Left lung (tissue), 10 donors: ENCODE measurements around the gene TDG. TPM values are rescaled to one million over a fixed set of nuclear protein-coding genes. Genes with fewer than 3 reads are reported as not detected.

Experiments used
- ATAC-seq: fragments of 200-7000 bp; cut with Tn5 transposase; one replicate; pipeline ENCODE4 v1.9.1; 2020; ENCODE audit warnings: moderate library complexity
- DNase-seq, 4 donors: peaks; one replicate each; pipeline ENCODE4 v3.0.0-alpha.2; 2013 to 2020
- H3K27ac ChIP-seq, 2 donors: fragments of 200-600 bp; sonication (generic) in 1 of 2; one replicate each; pipeline versions ENCODE4 v1.5.0 to v1.8.0; 2020 to 2021
- H3K27me3 ChIP-seq, 2 donors: fragments of 200-600 bp; sonication (generic) in 1 of 2; one replicate each; pipeline versions ENCODE4 v1.5.0 to v1.8.0; 2020 to 2021
- H3K36me3 ChIP-seq, 2 donors: fragments of 200-600 bp; sonication (generic) in 1 of 2; one replicate each; pipeline versions ENCODE4 v1.5.0 to v1.8.0; 2020 to 2021
- H3K4me1 ChIP-seq, 2 donors: fragments of 200-600 bp; one replicate each; pipeline ENCODE4 v1.8.0; 2021
- H3K4me3 ChIP-seq, 2 donors: fragments of 200-600 bp; sonication (generic) in 1 of 2; one replicate each; pipeline versions ENCODE4 v1.5.0 to v1.8.0; 2020 to 2021; ENCODE audit warnings: mild to moderate bottlenecking in 1 of 2
- H3K9me3 ChIP-seq, 2 donors: fragments of 200-600 bp; sonication (generic) in 1 of 2; one replicate each; pipeline versions ENCODE4 v1.5.0 to v1.8.0; 2020 to 2021
- CTCF ChIP-seq, 2 donors: fragments of 200-600 bp; sonication (generic) in 1 of 2; IDR thresholded peaks; one replicate each; pipeline versions ENCODE4 v1.5.0 to v1.8.0; 2021; ENCODE audit warnings: antibody characterized with exemption in 2 of 2
- intact Hi-C, 2 donors: fragments of 100-400 bp; cut with DNase I; formaldehyde crosslinking; loops; one replicate each; pipeline versions ENCODE4 v1.11.2 to v1.14.2; 2022
- polyA plus RNA-seq, 6 donors: library from polyadenylated mRNA; unstranded; fragments of 120-200 nt; gene quantifications; one replicate each; pipeline ENCODE4 v1.2.1, GENCODE V29; 2013; ENCODE audit not compliant: insufficient read length in 6 of 6
- total RNA-seq, 2 donors: library from RNA; stranded (reverse); fragmentation: NEBNext Ultra II Directional; extraction: Animal tissue kit (Norgen Biotek cat#: 25700); gene quantifications; one replicate each; pipeline ENCODE4 v1.2.1, GENCODE V29; 2021
- donor health status: DM: no; HTN: yes; CAD: no.
- donor health status: DM: no; HTN: no; CAD: no.

The TDG gene
- total and polyA plus RNA-seq, 8 donors = 20.5 to 61.2 (median 48.7) TPM

- no peaks in the 10 kb centered on the region for H3K4me1 ChIP-seq
- H3K36me3 ChIP-seq = peaks cover 0 to 83% of the 10 kb centered on the region in 2 donors
- intact Hi-C loops = no loop called here
- no peak overlapping the region for H3K27ac ChIP-seq
- no peak overlapping the region for H3K4me3 ChIP-seq
- H3K9me3 ChIP-seq = no peaks in the 10 kb centered on the region
- DNase-seq (no peak), ATAC-seq (no peak)
- TF ChIP-seq CTCF (IDR thresholded peaks at IDR 0.05) = no peak
- H3K27me3 ChIP-seq = no peaks in the 10 kb centered on the region
Measured at GRCh38 chr12:103986829-103987228, 21.2 kb downstream of the TDG start.

- no peak for ATAC-seq
- Histone ChIP-seq H3K9me3 (no peaks in the 10 kb centered on the region), H3K4me1 (no peaks in the 10 kb centered on the region), H3K27me3 (no peaks in the 10 kb centered on the region), H3K4me3 (no peak overlapping the region), H3K27ac (no peak overlapping the region), H3K36me3 (peaks cover 0 to 21% of the 10 kb centered on the region in 2 donors)
- no peak for TF ChIP-seq CTCF (IDR thresholded peaks at IDR 0.05)
- no peak for DNase-seq
- intact Hi-C loops = no loop called here
Measured at GRCh38 chr12:103994235-103994634, 28.6 kb downstream of the TDG start.

GRCh38 chr12:103996595-103996994 is 30.9 kb downstream of the TDG start:
- Histone ChIP-seq H3K9me3 (no peaks in the 10 kb centered on the region), H3K36me3 (no peaks in the 10 kb centered on the region), H3K4me1 (no peaks in the 10 kb centered on the region), H3K27ac (no peak overlapping the region), H3K27me3 (no peaks in the 10 kb centered on the region), H3K4me3 (no peak overlapping the region)
- DNase-seq (no peak), ATAC-seq (no peak)
- intact Hi-C loops = no loop called here
- TF ChIP-seq CTCF (IDR thresholded peaks at IDR 0.05) = no peak

- H3K36me3 ChIP-seq = no peaks in the 10 kb centered on the region
- ATAC-seq (no peak), DNase-seq (peak in 1 of 4 donors; percentile 10)
- H3K27me3 ChIP-seq = no peaks in the 10 kb centered on the region
- intact Hi-C loops = no loop called here
- no peaks in the 10 kb centered on the region for H3K4me1 ChIP-seq
- no peak overlapping the region for H3K27ac ChIP-seq
- no peak for TF ChIP-seq CTCF (IDR thresholded peaks at IDR 0.05)
- no peak overlapping the region for H3K4me3 ChIP-seq
- no peaks in the 10 kb centered on the region for H3K9me3 ChIP-seq
Measured at GRCh38 chr12:103997286-103997900, 31.7 kb downstream of the TDG start.

GRCh38 chr12:103998976-103999375 is 33.3 kb downstream of the TDG start:
- no peaks in the 10 kb centered on the region for H3K9me3 ChIP-seq
- H3K36me3 ChIP-seq = no peaks in the 10 kb centered on the region
- no peak overlapping the region for H3K4me3 ChIP-seq
- H3K4me1 ChIP-seq = no peaks in the 10 kb centered on the region
- intact Hi-C loops = no loop called here
- no peak for TF ChIP-seq CTCF (IDR thresholded peaks at IDR 0.05)
- DNase-seq (peak in 1 of 4 donors; percentile 28), ATAC-seq (no peak)
- no peak overlapping the region for H3K27ac ChIP-seq
- H3K27me3 ChIP-seq = no peaks in the 10 kb centered on the region
